Measurements from ENCODE around the gene PABPC3. TPM values are rescaled to one million over a fixed set of nuclear protein-coding genes. Genes with fewer than 3 reads are reported as not detected.

The PABPC3 gene
- total and polyA plus RNA-seq, 2 of the 13 experiments (the other 11 are each of a cell fraction or from before 2014, with no cell fraction given) = 0.04 to 0.09 TPM

DNA sequence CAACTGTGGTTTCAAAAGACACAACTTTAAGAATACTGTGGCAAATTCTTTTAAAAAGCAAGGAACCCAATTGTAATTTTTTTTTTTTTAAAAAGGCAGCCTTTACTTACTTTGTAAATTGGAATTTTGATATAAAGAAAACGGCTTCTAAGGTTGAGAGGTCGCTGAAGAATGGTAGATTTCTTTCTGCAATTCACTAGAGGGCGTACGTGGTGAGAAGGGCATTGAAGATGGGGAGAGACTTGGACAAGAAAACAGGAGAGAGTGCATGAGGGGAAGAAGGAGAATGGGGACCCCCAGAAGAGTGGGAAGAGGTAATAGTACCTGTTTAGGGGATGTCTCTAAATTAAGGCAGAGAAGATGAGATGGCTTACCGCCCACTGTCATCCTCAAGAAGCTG, 33.5 kb upstream of the PABPC3 start:
- FAIRE-seq = no peak
- in situ Hi-C loops (cut with HindIII; ENCODE audit: extremely low pct_ligation_motif_present, low pct_unique_long_range_greater_than_20kb) (no loop called here), intact Hi-C loops (cut with micrococcal nuclease; ENCODE audit: unreplicated experiment) (no loop called here)
- Histone ChIP-seq H3K27ac (ENCODE audit: extremely low read length, insufficient read depth, low read length) (no peak overlapping the region), H3K4me1 (ENCODE audit: insufficient read depth, low read length) (no peaks in the 10 kb centered on the region), H3K36me3 (replicated peaks in 1 of 2; ENCODE audit: control insufficient read depth in 1 of 2, insufficient read depth in 2 of 2, low read length in 2 of 2) (no peaks in the 10 kb centered on the region), H3K9me3 (ENCODE audit: low read length) (no peaks in the 10 kb centered on the region; the same call in 1 of the 2 replicates), H2AFZ (ENCODE audit: low read length) (no peak overlapping the region), H3K9ac (ENCODE audit: insufficient read depth, low read depth, low read length) (no peak overlapping the region), H3K79me2 (ENCODE audit: insufficient read depth, low read length) (no peaks in the 10 kb centered on the region), H3K4me3 (replicated peaks in 1 of 3; ENCODE audit: insufficient read depth in 1 of 3, low read depth in 2 of 3, low read length in 3 of 3) (no peak overlapping the region), H3K27me3 (ENCODE audit: control insufficient read depth in 1 of 2, insufficient read depth in 2 of 2, low read length in 2 of 2) (peaks cover 0 to 10% of the 10 kb centered on the region in 2 experiments; a peak in 2 of 5 replicates), H4K20me1 (ENCODE audit: insufficient read depth, low read length) (no peaks in the 10 kb centered on the region), H3K4me2 (ENCODE audit: low read depth, low read length) (no peak overlapping the region)
- BruUV-seq (replicated peaks) = no TSS peak
- 24% methylated on average over 5 of the region's 5 CpGs for WGBS (ENCODE audit: low lambda C conversion rate)
- ATAC-seq = no peak
- CTCF ChIA-PET (ENCODE audit: low intra/inter-chr PET ratio, low total read pairs) = no interaction called here
- DNase-seq (ENCODE audit: low spot score) = no peak
- POLR2A ChIA-PET = no interaction called here
- TF ChIP-seq ZNF383 (CRISPR knock-in tag; IDR thresholded peaks at IDR 0.05; ENCODE audit: borderline replicate concordance) (no peak), PRDM10 (CRISPR knock-in tag; IDR thresholded peaks at IDR 0.05; ENCODE audit: low read depth) (no peak), ZSCAN20 (CRISPR knock-in tag; IDR thresholded peaks at IDR 0.05; ENCODE audit: borderline replicate concordance) (no peak), ZNF12 (CRISPR knock-in tag; IDR thresholded peaks at IDR 0.05) (no peak), MATR3 (CRISPR knock-in tag; IDR thresholded peaks at IDR 0.05) (no peak), PRDM15 (CRISPR knock-in tag; IDR thresholded peaks at IDR 0.05) (no peak), SIN3A (IDR thresholded peaks at IDR 0.05; ENCODE audit: borderline replicate concordance, low read depth, low read length) (no peak)
- TF ChIP-seq, protein P1, sequence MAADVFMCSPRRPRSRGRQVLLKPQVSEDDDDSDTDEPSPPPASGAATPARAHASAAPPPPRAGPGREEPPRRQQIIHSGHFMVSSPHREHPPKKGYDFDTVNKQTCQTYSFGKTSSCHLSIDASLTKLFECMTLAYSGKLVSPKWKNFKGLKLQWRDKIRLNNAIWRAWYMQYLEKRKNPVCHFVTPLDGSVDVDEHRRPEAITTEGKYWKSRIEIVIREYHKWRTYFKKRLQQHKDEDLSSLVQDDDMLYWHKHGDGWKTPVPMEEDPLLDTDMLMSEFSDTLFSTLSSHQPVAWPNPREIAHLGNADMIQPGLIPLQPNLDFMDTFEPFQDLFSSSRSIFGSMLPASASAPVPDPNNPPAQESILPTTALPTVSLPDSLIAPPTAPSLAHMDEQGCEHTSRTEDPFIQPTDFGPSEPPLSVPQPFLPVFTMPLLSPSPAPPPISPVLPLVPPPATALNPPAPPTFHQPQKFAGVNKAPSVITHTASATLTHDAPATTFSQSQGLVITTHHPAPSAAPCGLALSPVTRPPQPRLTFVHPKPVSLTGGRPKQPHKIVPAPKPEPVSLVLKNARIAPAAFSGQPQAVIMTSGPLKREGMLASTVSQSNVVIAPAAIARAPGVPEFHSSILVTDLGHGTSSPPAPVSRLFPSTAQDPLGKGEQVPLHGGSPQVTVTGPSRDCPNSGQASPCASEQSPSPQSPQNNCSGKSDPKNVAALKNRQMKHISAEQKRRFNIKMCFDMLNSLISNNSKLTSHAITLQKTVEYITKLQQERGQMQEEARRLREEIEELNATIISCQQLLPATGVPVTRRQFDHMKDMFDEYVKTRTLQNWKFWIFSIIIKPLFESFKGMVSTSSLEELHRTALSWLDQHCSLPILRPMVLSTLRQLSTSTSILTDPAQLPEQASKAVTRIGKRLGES (CRISPR knock-in tag; IDR thresholded peaks at IDR 0.05; ENCODE audit: borderline replicate concordance) = no peak
- TF ChIP-seq, protein P2, sequence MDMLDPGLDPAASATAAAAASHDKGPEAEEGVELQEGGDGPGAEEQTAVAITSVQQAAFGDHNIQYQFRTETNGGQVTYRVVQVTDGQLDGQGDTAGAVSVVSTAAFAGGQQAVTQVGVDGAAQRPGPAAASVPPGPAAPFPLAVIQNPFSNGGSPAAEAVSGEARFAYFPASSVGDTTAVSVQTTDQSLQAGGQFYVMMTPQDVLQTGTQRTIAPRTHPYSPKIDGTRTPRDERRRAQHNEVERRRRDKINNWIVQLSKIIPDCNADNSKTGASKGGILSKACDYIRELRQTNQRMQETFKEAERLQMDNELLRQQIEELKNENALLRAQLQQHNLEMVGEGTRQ (IDR thresholded peaks at IDR 0.05; ENCODE audit: low read depth, low read length) = no peak
- TF ChIP-seq, protein P2 (CRISPR knock-in tag; IDR thresholded peaks at IDR 0.05; ENCODE audit: borderline replicate concordance) = no peak
